HEK293 (cell line): ENCODE measurements around the gene KDM4C.

Experiments
- CTCF ChIA-PET: fragments of 350-600 bp; formaldehyde crosslinking; extraction: SDS; loops from one replicate; lab custom pipeline; 2021; ENCODE audit warnings: antibody characterized with exemption; lab: Yijun Ruan, JAX
- POLR2A ChIA-PET: fragments of 300-600 bp; formaldehyde crosslinking; extraction: SDS; loops from one replicate; lab custom pipeline; 2020; ENCODE audit warnings: antibody characterized with exemption, inconsistent platforms; lab: Yijun Ruan, JAX
- H3K27ac ChIP-seq: fragments of 200-500 bp; sonication (Bioruptor generic); 2 replicates; pipeline ENCODE4 v1.5.1; 2014; ENCODE audit warnings: low read depth, low read length, control low read depth, inconsistent platforms; ENCODE audit errors: extremely low read depth
- H3K36me3 ChIP-seq, 2 experiments: fragments of 200-500 bp in 1 of 2; sonication (Bioruptor generic) in 1 of 2; 1 replicate in 1 of 2; 2 replicates in 1 of 2; pipeline ENCODE4 v1.5.1; 2014 to 2017; ENCODE audit warnings: inconsistent platforms in 2 of 2, low read length in 2 of 2; ENCODE audit not compliant: control insufficient read depth in 2 of 2, insufficient read depth in 1 of 2
- H3K4me1 ChIP-seq: fragments of 200-500 bp; sonication (Bioruptor generic); 2 replicates; pipeline ENCODE4 v1.5.1; 2014; ENCODE audit warnings: mild to moderate bottlenecking, low read length, inconsistent platforms; ENCODE audit not compliant: control insufficient read depth, insufficient read depth
- H3K4me3 ChIP-seq: 2 replicates; pipeline ENCODE4 v1.5.1; 2011; ENCODE audit warnings: low read depth, mild to moderate bottlenecking, control low read depth, low read length, moderate library complexity
- H3K9me3 ChIP-seq: fragments of 200-500 bp; sonication (Bioruptor generic); 2 replicates; pipeline ENCODE4 v1.5.1; 2014; ENCODE audit warnings: low read depth, low read length, inconsistent platforms; ENCODE audit not compliant: control insufficient read depth, insufficient read depth
- MEIS1 ChIP-seq: sonication (generic); formaldehyde crosslinking; IDR thresholded peaks from 2 replicates; pipeline ENCODE4 v1.8.1; 2022; ENCODE audit warnings: missing genetic modification reagents, mild to moderate bottlenecking, borderline replicate concordance
- SALL2 ChIP-seq: fragments of 450-650 bp; formaldehyde crosslinking; IDR thresholded peaks from 2 replicates; pipeline ENCODE4 v1.5.0; 2017; ENCODE audit warnings: missing biosample characterization, mild to moderate bottlenecking, missing genetic modification characterization, borderline replicate concordance
- SP7 ChIP-seq: fragments of 450-650 bp; formaldehyde crosslinking; IDR thresholded peaks from 2 replicates; pipeline ENCODE4 v1.5.1; 2016; ENCODE audit warnings: missing biosample characterization, missing genetic modification characterization
- ZFHX2 ChIP-seq: fragments of 450-650 bp; formaldehyde crosslinking; conservative IDR thresholded peaks from 2 replicates; pipeline ENCODE4 v1.5.1; 2016; ENCODE audit warnings: missing biosample characterization, missing genetic modification characterization
- ZNF2 ChIP-seq: fragments of 450-650 bp; formaldehyde crosslinking; IDR thresholded peaks from 2 replicates; pipeline ENCODE4 v1.5.1; 2016; ENCODE audit warnings: missing biosample characterization, missing genetic modification characterization
- ZNF274 ChIP-seq, 2 experiments: fragments of 200-500 bp in 1 of 2; fragments of 450-650 bp in 1 of 2; sonication (Bioruptor generic) in 1 of 2; formaldehyde crosslinking in 1 of 2; IDR thresholded peaks; 2 replicates each; pipeline versions ENCODE4 v1.5.1 to v1.6.1; 2014 to 2016; ENCODE audit warnings: borderline replicate concordance in 1 of 2, inconsistent platforms in 1 of 2, low read length in 1 of 2, missing biosample characterization in 1 of 2, missing genetic modification characterization in 1 of 2
- ZNF354C ChIP-seq: fragments of 450-650 bp; formaldehyde crosslinking; IDR thresholded peaks from 2 replicates; pipeline ENCODE4 v1.5.1; 2016; ENCODE audit warnings: missing biosample characterization, missing genetic modification characterization, low read depth, borderline replicate concordance
- ZNF529 ChIP-seq: fragments of 450-650 bp; formaldehyde crosslinking; IDR thresholded peaks from 2 replicates; pipeline ENCODE4 v1.5.1; 2017; ENCODE audit warnings: missing genetic modification characterization, missing biosample characterization; ENCODE audit not compliant: insufficient replicate concordance
- ZNF555 ChIP-seq: fragments of 450-650 bp; formaldehyde crosslinking; conservative IDR thresholded peaks from 2 replicates; pipeline ENCODE4 v1.5.1; 2017; ENCODE audit warnings: missing biosample characterization, mild to moderate bottlenecking, missing genetic modification characterization, inconsistent platforms
- ZNF558 ChIP-seq: fragments of 450-650 bp; formaldehyde crosslinking; IDR thresholded peaks from 2 replicates; pipeline ENCODE4 v1.5.1; 2016; ENCODE audit warnings: missing biosample characterization, missing genetic modification characterization
- ZNF670 ChIP-seq: fragments of 450-650 bp; formaldehyde crosslinking; IDR thresholded peaks from 2 replicates; pipeline ENCODE4 v1.5.1; 2016; ENCODE audit warnings: missing biosample characterization, missing genetic modification characterization, low read depth
- ZNF776 ChIP-seq: fragments of 450-650 bp; formaldehyde crosslinking; IDR thresholded peaks from 2 replicates; pipeline ENCODE4 v1.5.0; 2017; ENCODE audit warnings: missing biosample characterization, missing genetic modification characterization, borderline replicate concordance
- TF ChIP-seq, protein P1 (sequence below): fragments of 450-650 bp; formaldehyde crosslinking; conservative IDR thresholded peaks from 2 replicates; pipeline ENCODE4 v1.5.1; 2016; ENCODE audit warnings: low read depth, missing biosample characterization, missing genetic modification characterization
- TF ChIP-seq, protein P2 (sequence below): fragments of 450-650 bp; formaldehyde crosslinking; IDR thresholded peaks from 2 replicates; pipeline ENCODE4 v1.5.1; 2016; ENCODE audit warnings: missing biosample characterization, missing genetic modification characterization

Gene KDM4C

DNA sequence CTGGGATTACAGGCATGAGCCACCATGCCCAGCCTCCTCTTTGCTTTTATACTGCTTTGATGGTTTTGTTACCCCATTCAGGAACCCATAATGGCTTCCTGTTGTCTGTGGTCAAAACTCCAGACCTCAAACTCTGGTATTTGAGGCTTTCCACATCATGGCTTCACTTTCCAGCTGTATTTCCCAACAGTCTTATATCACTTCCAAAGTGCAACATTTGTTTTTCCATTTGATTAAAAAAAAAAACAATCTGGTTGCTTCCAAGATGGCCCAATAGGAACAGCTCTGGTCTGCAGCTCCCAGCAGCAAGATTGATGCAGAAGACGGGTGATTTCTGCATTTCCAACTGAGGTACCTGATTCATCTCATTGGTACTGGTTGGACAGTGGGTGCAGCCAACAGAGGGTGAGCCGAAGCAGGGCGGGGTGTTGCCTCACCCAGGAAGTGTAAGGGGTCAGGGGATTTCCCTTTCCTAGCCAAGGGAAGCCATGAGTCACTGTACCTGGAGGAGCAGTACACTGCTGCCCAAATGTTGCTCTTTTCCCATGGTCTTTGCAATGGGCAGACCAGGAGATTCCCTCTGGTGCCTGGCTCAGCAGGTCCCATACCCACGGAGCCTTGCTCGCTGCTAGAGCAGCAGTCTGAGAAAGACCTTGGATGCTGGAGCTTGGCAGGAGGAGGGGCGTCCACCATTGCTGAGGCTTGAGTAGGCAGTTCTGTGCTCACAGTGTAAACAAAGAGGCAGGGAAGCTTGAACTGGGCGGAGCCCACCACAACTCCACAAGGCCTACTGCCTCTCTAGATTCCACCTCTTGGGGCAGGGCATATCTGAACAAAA is 458.4 kb downstream of the KDM4C start:
- POLR2A ChIA-PET: no interaction called here

DNA sequence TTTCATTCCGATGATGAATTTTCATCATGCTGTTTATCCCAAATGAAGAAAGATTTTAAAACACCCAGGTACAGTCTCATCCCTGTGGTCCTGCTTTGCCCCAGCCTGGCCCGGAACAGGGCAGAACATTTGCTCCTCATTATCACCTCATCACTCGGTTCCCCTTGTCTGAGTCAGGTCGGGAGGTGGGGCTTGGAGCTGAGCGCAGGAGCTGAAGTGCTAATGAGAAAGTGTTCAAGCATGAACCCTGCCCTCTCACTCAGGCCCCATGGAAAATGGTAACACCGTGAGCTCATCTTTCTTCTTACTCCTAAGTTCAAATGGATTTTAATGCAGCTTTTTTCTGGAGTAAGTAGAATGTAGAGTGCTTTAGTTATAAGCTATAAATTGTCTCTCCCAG is 466.2 kb downstream of the KDM4C start:
- Histone ChIP-seq H3K27ac (no peak overlapping the region), H3K36me3 (no peaks in the 10 kb centered on the region), H3K9me3 (no peaks in the 10 kb centered on the region), H3K4me1 (no peaks in the 10 kb centered on the region), H3K4me3 (no peak overlapping the region)
- ChIA-PET POLR2A (no interaction called here), CTCF (interaction anchor here (3.7 kb wide), 1 partner anchor 10 kb away, joined by 16 read pairs; no protein-coding TSS in a partner anchor)
- TF ChIP-seq ZNF274 (IDR thresholded peaks at IDR 0.05; ENCODE audit: low read length): no peak
- no peak for TF ChIP-seq ZNF274 (tag by site-specific recombination; IDR thresholded peaks at IDR 0.05; ENCODE audit: borderline replicate concordance)
- TF ChIP-seq ZNF555 (tag by site-specific recombination): no peak
- no peak for TF ChIP-seq ZNF670
- TF ChIP-seq ZNF558: no peak
- TF ChIP-seq MEIS1 (CRISPR knock-in tag): no peak
- no peak for TF ChIP-seq ZNF2
- no peak for TF ChIP-seq SP7
- no peak for TF ChIP-seq ZNF354C (tag by site-specific recombination)
- no peak for TF ChIP-seq ZNF529 (tag by site-specific recombination)
- TF ChIP-seq, protein P1, sequence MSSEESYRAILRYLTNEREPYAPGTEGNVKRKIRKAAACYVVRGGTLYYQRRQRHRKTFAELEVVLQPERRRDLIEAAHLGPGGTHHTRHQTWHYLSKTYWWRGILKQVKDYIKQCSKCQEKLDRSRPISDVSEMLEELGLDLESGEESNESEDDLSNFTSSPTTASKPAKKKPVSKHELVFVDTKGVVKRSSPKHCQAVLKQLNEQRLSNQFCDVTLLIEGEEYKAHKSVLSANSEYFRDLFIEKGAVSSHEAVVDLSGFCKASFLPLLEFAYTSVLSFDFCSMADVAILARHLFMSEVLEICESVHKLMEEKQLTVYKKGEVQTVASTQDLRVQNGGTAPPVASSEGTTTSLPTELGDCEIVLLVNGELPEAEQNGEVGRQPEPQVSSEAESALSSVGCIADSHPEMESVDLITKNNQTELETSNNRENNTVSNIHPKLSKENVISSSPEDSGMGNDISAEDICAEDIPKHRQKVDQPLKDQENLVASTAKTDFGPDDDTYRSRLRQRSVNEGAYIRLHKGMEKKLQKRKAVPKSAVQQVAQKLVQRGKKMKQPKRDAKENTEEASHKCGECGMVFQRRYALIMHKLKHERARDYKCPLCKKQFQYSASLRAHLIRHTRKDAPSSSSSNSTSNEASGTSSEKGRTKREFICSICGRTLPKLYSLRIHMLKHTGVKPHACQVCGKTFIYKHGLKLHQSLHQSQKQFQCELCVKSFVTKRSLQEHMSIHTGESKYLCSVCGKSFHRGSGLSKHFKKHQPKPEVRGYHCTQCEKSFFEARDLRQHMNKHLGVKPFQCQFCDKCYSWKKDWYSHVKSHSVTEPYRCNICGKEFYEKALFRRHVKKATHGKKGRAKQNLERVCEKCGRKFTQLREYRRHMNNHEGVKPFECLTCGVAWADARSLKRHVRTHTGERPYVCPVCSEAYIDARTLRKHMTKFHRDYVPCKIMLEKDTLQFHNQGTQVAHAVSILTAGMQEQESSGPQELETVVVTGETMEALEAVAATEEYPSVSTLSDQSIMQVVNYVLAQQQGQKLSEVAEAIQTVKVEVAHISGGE (tag by site-specific recombination): no peak
- TF ChIP-seq ZNF776 (tag by site-specific recombination): no peak

More for the DNA sequence above, 458.4 kb downstream of the KDM4C start:
- TF ChIP-seq, protein P2, sequence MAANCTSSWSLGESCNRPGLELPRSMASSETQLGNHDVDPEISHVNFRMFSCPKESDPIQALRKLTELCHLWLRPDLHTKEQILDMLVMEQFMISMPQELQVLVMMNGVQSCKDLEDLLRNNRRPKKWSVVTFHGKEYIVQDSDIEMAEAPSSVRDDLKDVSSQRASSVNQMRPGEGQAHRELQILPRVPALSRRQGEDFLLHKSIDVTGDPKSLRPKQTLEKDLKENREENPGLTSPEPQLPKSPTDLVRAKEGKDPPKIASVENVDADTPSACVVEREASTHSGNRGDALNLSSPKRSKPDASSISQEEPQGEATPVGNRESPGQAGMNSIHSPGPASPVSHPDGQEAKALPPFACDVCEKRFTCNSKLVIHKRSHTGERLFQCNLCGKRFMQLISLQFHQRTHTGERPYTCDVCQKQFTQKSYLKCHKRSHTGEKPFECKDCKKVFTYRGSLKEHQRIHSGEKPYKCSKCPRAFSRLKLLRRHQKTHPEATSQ (tag by site-specific recombination): no peak
- no peak for TF ChIP-seq ZFHX2 (tag by site-specific recombination)
- no peak for TF ChIP-seq SALL2 (tag by site-specific recombination)
- Histone ChIP-seq H3K36me3 (no peaks in the 10 kb centered on the region), H3K9me3 (no peaks in the 10 kb centered on the region), H3K27ac (no peak overlapping the region), H3K4me1 (no peaks in the 10 kb centered on the region), H3K4me3 (no peak overlapping the region)
- CTCF ChIA-PET: interaction anchor here (0.6 to 0.7 kb wide), 2 partner anchors 18 to 164 kb away, joined by 3 to 4 read pairs; no protein-coding TSS in a partner anchor
